AG10803 (cell line): ENCODE results near the gene PALD1.
"Not testable (repeated sequence)": the region's sequence is repeated elsewhere in the genome, so short reads cannot be mapped to it uniquely, and the experiment has no call there.

Experiments
- DNase-seq: peaks from one replicate; pipeline ENCODE4 v3.0.0; 2010; ENCODE audit warnings: low read depth
- H3K4me3 ChIP-seq: 2 replicates; pipeline ENCODE4 v1.5.1; 2011; ENCODE audit warnings: mild to moderate bottlenecking, low read length, control low read depth
- TF ChIP-seq, protein P1 (sequence below): conservative IDR thresholded peaks from 2 replicates; pipeline ENCODE4 v1.5.1; 2011; ENCODE audit warnings: mild to moderate bottlenecking, low read length, control low read depth, inconsistent platforms

Gene PALD1

GRCh38 chr10:70575486-70575873 is 96.9 kb downstream of the PALD1 start:
- H3K4me3 ChIP-seq, result no peak overlapping the region
- no peak for DNase-seq
- TF ChIP-seq, protein P1, sequence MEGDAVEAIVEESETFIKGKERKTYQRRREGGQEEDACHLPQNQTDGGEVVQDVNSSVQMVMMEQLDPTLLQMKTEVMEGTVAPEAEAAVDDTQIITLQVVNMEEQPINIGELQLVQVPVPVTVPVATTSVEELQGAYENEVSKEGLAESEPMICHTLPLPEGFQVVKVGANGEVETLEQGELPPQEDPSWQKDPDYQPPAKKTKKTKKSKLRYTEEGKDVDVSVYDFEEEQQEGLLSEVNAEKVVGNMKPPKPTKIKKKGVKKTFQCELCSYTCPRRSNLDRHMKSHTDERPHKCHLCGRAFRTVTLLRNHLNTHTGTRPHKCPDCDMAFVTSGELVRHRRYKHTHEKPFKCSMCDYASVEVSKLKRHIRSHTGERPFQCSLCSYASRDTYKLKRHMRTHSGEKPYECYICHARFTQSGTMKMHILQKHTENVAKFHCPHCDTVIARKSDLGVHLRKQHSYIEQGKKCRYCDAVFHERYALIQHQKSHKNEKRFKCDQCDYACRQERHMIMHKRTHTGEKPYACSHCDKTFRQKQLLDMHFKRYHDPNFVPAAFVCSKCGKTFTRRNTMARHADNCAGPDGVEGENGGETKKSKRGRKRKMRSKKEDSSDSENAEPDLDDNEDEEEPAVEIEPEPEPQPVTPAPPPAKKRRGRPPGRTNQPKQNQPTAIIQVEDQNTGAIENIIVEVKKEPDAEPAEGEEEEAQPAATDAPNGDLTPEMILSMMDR, result no peak

DNA sequence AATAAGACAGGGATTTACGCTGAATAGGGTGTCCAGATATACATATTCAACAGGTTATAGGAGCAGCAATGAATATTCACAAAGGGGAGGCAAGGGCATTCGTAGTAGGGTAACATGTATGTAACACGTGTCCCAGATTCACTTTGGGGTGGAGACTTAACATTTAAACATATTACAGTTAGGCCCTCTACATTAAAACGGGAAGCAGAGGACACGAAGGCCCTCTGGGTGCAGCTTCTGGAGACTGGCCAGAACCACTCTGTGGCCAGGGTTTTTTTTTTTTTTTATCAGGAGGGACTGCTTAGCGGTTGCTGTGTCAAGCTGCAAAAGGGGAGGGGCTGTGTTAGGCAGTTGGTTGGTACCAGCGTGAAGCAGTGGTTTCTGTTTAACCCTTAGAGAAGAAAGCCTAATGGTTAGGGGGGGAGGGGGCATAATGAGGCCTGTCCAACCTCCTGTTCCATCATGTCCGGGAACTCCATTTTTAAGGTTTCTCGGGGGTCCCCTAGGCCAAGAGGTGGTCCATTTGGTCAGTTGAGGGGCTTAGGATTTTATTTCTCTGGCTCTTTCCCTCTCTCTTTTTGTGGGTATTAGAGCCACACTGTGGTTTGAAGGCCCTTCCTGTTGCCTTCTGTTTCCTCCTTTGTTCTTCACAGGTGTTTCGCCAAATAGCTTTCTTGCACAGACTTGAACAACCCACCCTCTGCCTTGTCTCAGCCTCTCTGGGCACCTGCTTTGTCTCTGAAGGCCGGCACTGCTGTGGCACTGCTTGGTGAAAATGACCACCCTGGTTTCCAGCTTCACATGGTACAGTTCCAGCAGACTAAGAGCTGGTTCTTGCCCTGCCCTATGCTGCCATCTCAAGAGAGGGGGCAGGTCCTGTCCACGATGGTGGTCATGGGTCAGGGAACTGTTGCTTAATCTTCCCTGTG is 97.6 kb downstream of the PALD1 start:
- TF ChIP-seq, protein P1, result no peak
- peak; percentile 17 for DNase-seq
- H3K4me3 ChIP-seq, result no peak overlapping the region

DNA sequence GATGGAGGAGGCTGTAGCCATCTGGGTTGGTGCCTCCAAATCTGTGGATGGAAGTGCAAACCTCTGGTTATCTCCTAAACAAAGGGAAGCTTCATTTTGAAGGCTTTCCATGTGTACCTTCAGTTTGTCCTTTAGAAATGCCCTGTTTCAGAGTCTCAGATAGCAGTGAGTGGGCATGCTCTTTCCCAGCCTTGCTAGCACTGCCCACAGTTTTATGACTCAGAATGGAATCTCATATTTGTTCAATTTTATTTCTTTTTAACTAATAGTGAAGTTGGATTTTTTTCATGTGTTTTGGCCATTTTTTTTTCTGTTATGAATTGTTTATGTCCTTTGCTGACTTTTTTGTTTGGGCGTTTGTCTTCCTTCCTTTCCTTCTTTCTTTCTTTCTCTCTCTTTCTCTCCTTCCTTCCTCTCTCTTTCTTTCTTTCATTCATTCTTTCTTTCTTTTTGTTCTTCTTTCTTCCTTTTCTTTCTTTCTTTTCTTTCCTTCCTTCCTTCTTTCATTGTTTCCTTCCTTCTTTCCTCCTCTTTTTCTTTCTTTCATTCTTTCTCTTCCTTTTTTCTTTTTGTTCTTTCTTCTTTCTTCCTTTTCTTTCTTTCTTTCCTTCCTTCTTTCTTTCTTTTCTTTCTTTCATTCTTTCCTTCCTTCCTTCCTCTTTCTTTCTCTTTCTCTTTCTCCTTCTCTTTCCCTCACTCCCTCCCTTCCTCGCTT is 98.4 kb downstream of the PALD1 start:
- DNase-seq, result no peak
- H3K4me3 ChIP-seq, result no peak overlapping the region
- TF ChIP-seq, protein P1, result no peak

DNA sequence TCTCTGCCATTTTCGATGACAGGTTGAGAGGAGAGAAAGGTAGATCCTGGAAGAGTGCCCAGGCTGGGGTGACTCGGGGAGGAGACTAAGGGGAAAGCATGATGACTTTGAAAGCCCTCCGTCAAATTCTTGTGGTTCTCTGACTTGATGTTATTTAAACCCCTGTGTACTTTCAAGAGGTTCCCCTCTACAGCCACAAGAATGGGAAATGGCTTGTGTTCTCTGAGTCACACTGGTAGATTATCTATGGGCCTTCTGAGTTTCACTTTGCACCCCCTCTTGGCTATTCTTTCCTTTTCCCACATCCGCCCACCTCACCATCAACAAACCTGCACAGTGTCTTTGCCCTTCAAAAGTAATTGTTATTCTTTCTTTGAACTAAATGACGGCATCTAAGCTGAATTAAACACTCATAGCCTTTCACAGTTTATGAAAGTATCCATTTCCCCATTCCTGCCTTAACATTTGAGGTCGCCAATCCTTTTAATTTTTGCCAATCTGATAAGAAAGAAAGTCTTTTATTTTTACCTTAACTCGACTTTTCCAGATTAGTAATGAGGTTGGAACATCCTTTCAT is 99.9 kb downstream of the PALD1 start:
- no peak overlapping the region for H3K4me3 ChIP-seq
- TF ChIP-seq, protein P1, result no peak
- peak; percentile 12 for DNase-seq

GRCh38 chr10:70579234-70580002 is 100.9 kb downstream of the PALD1 start:
- TF ChIP-seq, protein P1, result no peak
- H3K4me3 ChIP-seq, result no peak overlapping the region
- no peak for DNase-seq

DNA sequence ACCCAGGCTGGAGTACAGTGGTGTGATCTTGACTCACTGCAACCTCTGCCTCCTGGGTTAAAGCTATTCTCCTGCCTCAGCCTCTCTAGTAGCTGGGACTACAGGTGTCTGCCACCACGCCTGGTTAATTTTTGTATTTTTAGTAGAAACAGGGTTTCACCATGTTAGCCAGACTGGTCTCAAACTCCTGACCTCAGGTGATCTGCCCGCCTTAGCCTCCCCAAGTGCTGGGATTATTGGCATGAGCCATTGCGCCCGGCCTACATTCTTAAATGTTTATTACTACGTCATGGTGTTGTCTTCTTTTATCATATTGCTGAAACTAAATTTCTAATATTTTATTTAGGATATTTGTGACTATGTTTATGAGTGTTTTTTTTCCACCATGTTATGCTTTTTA is 102.6 kb downstream of the PALD1 start:
- not testable (repeated sequence) for DNase-seq, H3K4me3 ChIP-seq
